SH-SY5Y (cell line): Measurements from ENCODE around the gene RAMP2.

Experiments
- GATA2 ChIP-seq: IDR thresholded peaks from 2 replicates; pipeline ENCODE4 v1.6.1; 2011; ENCODE audit warnings: mild to moderate bottlenecking, low read depth, low read length
- GATA3 ChIP-seq: IDR thresholded peaks from 2 replicates; pipeline ENCODE4 v1.6.1; 2011; ENCODE audit warnings: low read depth, mild to moderate bottlenecking, low read length, moderate library complexity

DNA sequence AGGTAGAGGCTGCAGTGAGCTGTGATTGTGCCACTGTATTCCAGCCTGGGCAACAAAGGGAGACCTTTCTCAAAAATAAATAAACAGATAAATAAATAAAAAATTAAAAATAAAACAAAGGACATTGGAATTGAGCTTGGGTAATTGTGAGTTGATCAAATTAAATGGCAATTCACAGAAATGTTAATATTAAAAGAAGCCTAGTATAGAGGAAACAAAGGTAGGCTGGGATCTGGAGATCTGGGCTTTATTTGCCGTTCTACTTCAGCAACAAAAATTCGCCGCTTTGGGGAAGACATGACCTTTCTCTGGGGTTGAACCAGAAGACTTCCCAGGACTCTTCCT lies 11.9 kb downstream of the RAMP2 start:
- TF ChIP-seq GATA2 (no peak), GATA3 (no peak)
